Stomach (tissue), 9 donors: ENCODE measurements around the gene PCNT. TPM values are rescaled to one million over a fixed set of nuclear protein-coding genes. Genes with fewer than 3 reads are reported as not detected.

Source experiments
- DNase-seq, 2 donors: peaks; one replicate each; pipeline versions ENCODE4 v3.0.0 to v3.0.0-alpha.2; 2013 to 2019
- H3K27ac ChIP-seq, 5 donors: fragments of 200-600 bp in 4 of 5; sonication (generic) in 4 of 5; one replicate each; pipeline ENCODE4 v1.5.1; 2013 to 2019; ENCODE audit warnings: mild to moderate bottlenecking in 1 of 5, moderate library complexity in 1 of 5
- H3K27me3 ChIP-seq, 3 donors: fragments of 200-600 bp; sonication (generic); one replicate each; pipeline ENCODE4 v1.5.1; 2017 to 2019; ENCODE audit warnings: mixed run types in 1 of 3
- H3K36me3 ChIP-seq, 4 donors: fragments of 200-600 bp; sonication (generic); 1 replicate in 3 of 4; 2 replicates in 1 of 4; pipeline ENCODE4 v1.5.1; 2016 to 2019
- H3K4me1 ChIP-seq, 4 donors: fragments of 200-600 bp; sonication (generic); one replicate each; pipeline ENCODE4 v1.5.1; 2016 to 2019
- H3K4me3 ChIP-seq, 4 donors: fragments of 200-600 bp; sonication (generic) in 3 of 4; one replicate each; pipeline ENCODE4 v1.5.1; 2016 to 2019; ENCODE audit warnings: mild to moderate bottlenecking in 1 of 4
- H3K9me3 ChIP-seq, 4 donors: fragments of 200-600 bp; sonication (generic); one replicate each; pipeline ENCODE4 v1.5.1; 2016 to 2019
- EP300 ChIP-seq: sonication (generic); formaldehyde crosslinking; IDR thresholded peaks from one replicate; pipeline ENCODE4 v1.6.1; 2017; ENCODE audit warnings: antibody characterized with exemption
- POLR2A ChIP-seq, 4 donors: fragments of 450-650 bp; IDR thresholded peaks; one replicate each; pipeline ENCODE4 v1.6.1; 2016; ENCODE audit warnings: antibody characterized with exemption in 4 of 4, control low read depth in 2 of 4, mild to moderate bottlenecking in 1 of 4, moderate library complexity in 1 of 4
- POLR2AphosphoS5 ChIP-seq, 3 donors: sonication (generic); formaldehyde crosslinking; IDR thresholded peaks; one replicate each; pipeline ENCODE4 v1.6.1; 2016; ENCODE audit warnings: antibody characterized with exemption in 3 of 3
- WGBS, 5 donors: extraction: QIAGEN DNeasy Blood & Tissue Kit in 3 of 5; methylation state at CpG; one replicate each; pipeline versions ENCODE4 v1.1.5 to v1.1.7; 2013 to 2018; 5-methylcytosine and 5-hydroxymethylcytosine counted together
- intact Hi-C: fragments of 100-400 bp; cut with DNase I; formaldehyde crosslinking; loops from one replicate; pipeline ENCODE4 v1.15.1; 2023; ENCODE audit warnings: low total_unique reads
- polyA plus RNA-seq, 3 donors: library from polyadenylated mRNA; stranded (reverse); fragments of 200-250 nt; gene quantifications; one replicate each; pipeline ENCODE4 v1.2.3, GENCODE V29; 2013
- total RNA-seq, 5 donors: library from RNA; depleted of rRNA; stranded (reverse); fragments of >200 nt; gene quantifications; one replicate each; pipeline versions ENCODE4 v1.1.0 to v1.2.3, GENCODE V29; 2014 to 2016
- TF ChIP-seq, protein P1 (sequence below), 7 experiments: fragments of 450-650 bp in 4 of 7; fragments of 200-600 bp in 3 of 7; sonication (generic) in 3 of 7; IDR thresholded peaks; one replicate each; pipeline ENCODE4 v1.5.1; 2016 to 2019; ENCODE audit warnings: antibody characterized with exemption in 7 of 7, control low read depth in 2 of 7, mild to moderate bottlenecking in 1 of 7
- donor health status: healthy with polysubstance abuse.
- donor health status: Bipolar disorder and iron deficiency.
- donor health status: healthy.

The PCNT gene
- total and polyA plus RNA-seq, 8 donors: 4.7 to 133 (median 38.4) TPM

DNA sequence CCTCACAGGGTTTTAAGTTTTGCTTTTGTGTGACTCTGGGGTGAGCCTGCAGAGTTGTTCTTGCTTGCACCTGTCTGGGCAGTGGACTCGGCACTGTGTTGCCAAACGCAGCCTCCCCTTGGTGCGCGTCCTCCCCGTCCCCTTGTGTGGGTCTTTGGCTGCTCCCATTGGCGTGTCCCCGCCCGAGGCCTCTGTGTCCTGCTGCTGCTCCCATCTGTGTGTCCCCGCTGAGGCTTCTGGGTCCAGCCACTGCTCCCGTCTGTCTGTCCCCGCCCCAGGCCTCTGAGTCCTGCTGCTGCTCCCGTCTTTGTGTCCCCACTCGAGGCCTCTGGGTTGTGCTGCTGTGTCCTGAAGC lies 62.8 kb downstream of the PCNT start:
- H3K36me3 ChIP-seq: peaks cover 28 to 98% (median 87%) of the 10 kb centered on the region in 4 donors
- no peaks in the 10 kb centered on the region for H3K4me1 ChIP-seq
- no peaks in the 10 kb centered on the region for H3K27me3 ChIP-seq
- 92 to 98% (median 96%) methylated on average over 13 of the region's 13 CpGs for WGBS, 5 donors
- H3K4me3 ChIP-seq: no peak overlapping the region
- no peak for DNase-seq
- no peaks in the 10 kb centered on the region for H3K9me3 ChIP-seq
- no peak overlapping the region for H3K27ac ChIP-seq
- intact Hi-C loops: no loop called here
- TF ChIP-seq POLR2A (IDR thresholded peaks at IDR 0.05) (no peak), EP300 (no peak), POLR2AphosphoS5 (IDR thresholded peaks at IDR 0.05) (no peak)
- TF ChIP-seq, protein P1, sequence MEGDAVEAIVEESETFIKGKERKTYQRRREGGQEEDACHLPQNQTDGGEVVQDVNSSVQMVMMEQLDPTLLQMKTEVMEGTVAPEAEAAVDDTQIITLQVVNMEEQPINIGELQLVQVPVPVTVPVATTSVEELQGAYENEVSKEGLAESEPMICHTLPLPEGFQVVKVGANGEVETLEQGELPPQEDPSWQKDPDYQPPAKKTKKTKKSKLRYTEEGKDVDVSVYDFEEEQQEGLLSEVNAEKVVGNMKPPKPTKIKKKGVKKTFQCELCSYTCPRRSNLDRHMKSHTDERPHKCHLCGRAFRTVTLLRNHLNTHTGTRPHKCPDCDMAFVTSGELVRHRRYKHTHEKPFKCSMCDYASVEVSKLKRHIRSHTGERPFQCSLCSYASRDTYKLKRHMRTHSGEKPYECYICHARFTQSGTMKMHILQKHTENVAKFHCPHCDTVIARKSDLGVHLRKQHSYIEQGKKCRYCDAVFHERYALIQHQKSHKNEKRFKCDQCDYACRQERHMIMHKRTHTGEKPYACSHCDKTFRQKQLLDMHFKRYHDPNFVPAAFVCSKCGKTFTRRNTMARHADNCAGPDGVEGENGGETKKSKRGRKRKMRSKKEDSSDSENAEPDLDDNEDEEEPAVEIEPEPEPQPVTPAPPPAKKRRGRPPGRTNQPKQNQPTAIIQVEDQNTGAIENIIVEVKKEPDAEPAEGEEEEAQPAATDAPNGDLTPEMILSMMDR (IDR thresholded peaks at IDR 0.05): no peak

DNA sequence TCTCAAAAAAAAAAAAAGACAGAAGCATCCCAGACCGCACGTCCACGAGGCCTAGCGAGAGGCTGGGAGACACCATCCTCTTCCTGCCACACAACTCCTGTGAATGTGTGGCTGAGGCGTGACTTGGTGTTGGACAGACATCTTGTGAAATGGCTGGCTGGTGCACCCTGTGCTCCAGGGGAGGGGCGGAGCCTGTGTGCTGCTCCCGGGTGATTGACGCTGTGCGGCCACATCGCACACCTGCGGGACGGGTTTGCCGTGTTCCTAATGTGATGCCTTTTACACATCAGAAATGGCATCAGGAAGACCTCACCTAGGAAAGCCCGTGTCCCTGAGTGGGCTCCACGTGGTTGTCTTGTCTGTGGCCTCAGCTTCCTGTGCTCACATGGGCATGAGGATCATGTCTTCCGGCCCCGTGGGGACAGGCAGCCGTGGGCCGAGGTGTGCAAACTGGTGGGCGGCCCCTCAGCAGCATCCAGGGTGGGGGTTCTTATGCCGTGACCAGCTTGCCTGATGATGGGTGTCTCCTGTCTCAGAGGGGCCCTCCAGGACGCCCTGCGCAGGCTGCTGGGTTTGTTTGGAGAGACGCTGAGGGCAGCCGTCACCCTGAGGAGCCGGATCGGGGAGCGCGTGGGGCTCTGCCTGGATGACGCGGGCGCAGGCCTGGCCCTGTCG lies 64.4 kb downstream of the PCNT start:
- Histone ChIP-seq H3K27ac (no peak overlapping the region), H3K36me3 (peaks cover 28 to 96% (median 91%) of the 10 kb centered on the region in 4 donors), H3K9me3 (no peaks in the 10 kb centered on the region), H3K4me1 (peaks cover under 1 to 3% (median 3%) of the 10 kb centered on the region in 4 donors), H3K27me3 (no peaks in the 10 kb centered on the region), H3K4me3 (no peak overlapping the region)
- intact Hi-C loops: no loop called here
- 92 to 95% (median 92%) methylated on average over 29 to 33 of the region's 33 CpGs for WGBS, 5 donors
- TF ChIP-seq POLR2AphosphoS5 (IDR thresholded peaks at IDR 0.05) (no peak), POLR2A (IDR thresholded peaks at IDR 0.05) (no peak), EP300 (no peak)
- TF ChIP-seq, protein P1 (IDR thresholded peaks at IDR 0.05): no peak
- DNase-seq: no peak

- no peaks in the 10 kb centered on the region for H3K27me3 ChIP-seq
- intact Hi-C loops: no loop called here
- H3K4me3 ChIP-seq: no peak overlapping the region
- WGBS, 5 donors: 95 to 97% (median 96%) methylated on average over 22 to 23 of the region's 23 CpGs
- peaks cover 28 to 99% (median 93%) of the 10 kb centered on the region in 4 donors for H3K36me3 ChIP-seq
- no peak for DNase-seq
- TF ChIP-seq POLR2AphosphoS5 (IDR thresholded peaks at IDR 0.05): no peak
- TF ChIP-seq EP300: no peak
- TF ChIP-seq, protein P1 (IDR thresholded peaks at IDR 0.05): no peak
- TF ChIP-seq POLR2A (IDR thresholded peaks at IDR 0.05): no peak
- H3K4me1 ChIP-seq: peaks cover 6 to 9% (median 8%) of the 10 kb centered on the region in 4 donors
- no peaks in the 10 kb centered on the region for H3K9me3 ChIP-seq
- no peak overlapping the region for H3K27ac ChIP-seq
Observed at GRCh38 chr21:46388896-46389295, 64.9 kb downstream of the PCNT start.

DNA sequence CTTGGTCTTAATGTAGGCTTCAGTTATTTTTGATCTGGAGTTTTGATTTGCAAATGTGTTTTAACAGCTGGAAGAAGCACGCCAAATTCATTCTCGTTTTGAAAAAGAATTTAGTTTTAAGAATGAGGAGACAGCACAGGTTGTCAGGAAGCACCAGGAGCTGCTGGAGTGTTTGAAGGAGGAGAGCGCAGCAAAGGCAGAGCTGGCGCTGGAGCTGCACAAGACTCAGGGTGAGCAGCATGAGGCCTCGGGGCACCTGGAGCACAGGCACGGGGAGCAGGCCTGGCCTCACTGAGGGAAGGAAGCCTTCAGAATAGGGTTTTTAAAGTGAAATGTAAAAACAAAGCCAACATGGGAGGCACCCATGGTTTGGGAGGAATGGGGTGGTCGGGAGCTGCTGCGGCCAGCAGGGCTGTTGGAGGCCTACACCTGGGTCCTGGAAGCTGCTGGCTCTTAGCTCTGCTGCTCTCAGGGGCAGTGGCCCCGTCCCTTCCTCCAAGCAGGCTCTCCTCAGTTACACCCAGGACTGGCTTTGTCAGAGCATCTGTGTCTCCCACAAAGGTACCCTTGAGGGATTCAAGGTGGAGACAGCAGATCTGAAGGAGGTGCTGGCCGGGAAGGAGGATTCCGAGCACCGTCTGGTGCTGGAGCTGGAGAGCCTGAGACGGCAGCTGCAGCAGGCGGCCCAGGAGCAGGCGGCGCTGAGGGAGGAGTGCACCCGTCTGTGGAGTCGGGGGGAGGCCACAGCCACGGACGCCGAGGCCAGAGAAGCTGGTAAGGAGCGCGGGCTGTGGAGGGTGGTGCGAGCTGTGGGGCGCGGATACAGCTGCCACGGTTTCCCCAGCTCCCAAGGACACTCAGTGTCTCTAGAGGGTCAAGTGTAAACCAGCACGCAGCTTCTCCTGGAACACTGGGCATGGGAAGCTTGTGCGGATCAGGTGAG lies 66.9 kb downstream of the PCNT start:
- Histone ChIP-seq H3K36me3 (peaks cover 22 to 93% (median 87%) of the 10 kb centered on the region in 4 donors), H3K9me3 (no peaks in the 10 kb centered on the region), H3K4me3 (no peak overlapping the region), H3K27ac (no peak overlapping the region), H3K27me3 (no peaks in the 10 kb centered on the region), H3K4me1 (peaks cover 12 to 18% (median 14%) of the 10 kb centered on the region in 4 donors)
- WGBS, 5 donors: 90 to 97% (median 94%) methylated on average over 29 of the region's 29 CpGs
- intact Hi-C loops: loop anchor here (10.0 kb wide), 1 partner anchor 56 kb away; no protein-coding TSS in a partner anchor
- TF ChIP-seq, protein P1 (IDR thresholded peaks at IDR 0.05): no peak
- TF ChIP-seq POLR2A (IDR thresholded peaks at IDR 0.05) (no peak), EP300 (no peak), POLR2AphosphoS5 (IDR thresholded peaks at IDR 0.05) (no peak)
- DNase-seq: no peak
